C4-2B (cell line): ENCODE results near the gene KCNQ1.

Experiments
- H3K27ac ChIP-seq: fragments of 450-650 bp; 2 replicates; pipeline ENCODE4 v1.5.1; 2017
- CTCF ChIP-seq: fragments of 450-650 bp; conservative IDR thresholded peaks from 2 replicates; pipeline ENCODE4 v1.5.1; 2017; ENCODE audit warnings: mild to moderate bottlenecking
- ZFX ChIP-seq: fragments of 450-650 bp; IDR thresholded peaks from 2 replicates; pipeline ENCODE4 v1.6.1; 2017

KCNQ1 gene

DNA sequence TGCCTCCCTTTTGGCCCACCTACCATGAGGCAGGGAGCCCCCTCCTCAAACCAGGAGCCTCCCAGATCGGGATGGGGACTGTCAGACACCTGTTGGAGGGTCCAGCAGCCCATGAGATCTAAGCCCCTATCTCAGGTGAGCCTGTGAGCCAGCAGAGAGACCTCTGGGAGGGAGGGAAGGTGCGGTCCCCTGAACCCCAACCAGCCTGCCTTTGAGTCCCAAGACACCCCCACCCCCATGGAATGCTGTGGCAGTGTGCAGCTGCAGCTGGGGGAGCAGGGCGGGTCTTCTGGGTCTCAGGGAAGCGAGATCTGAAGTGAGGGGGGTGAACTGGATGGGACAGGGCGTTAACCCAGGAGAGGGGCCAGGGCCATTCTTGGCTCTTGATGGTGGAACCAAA lies 442.1 kb downstream of the KCNQ1 start:
- TF ChIP-seq CTCF (no peak), ZFX (no peak)
- no peak overlapping the region for H3K27ac ChIP-seq

DNA sequence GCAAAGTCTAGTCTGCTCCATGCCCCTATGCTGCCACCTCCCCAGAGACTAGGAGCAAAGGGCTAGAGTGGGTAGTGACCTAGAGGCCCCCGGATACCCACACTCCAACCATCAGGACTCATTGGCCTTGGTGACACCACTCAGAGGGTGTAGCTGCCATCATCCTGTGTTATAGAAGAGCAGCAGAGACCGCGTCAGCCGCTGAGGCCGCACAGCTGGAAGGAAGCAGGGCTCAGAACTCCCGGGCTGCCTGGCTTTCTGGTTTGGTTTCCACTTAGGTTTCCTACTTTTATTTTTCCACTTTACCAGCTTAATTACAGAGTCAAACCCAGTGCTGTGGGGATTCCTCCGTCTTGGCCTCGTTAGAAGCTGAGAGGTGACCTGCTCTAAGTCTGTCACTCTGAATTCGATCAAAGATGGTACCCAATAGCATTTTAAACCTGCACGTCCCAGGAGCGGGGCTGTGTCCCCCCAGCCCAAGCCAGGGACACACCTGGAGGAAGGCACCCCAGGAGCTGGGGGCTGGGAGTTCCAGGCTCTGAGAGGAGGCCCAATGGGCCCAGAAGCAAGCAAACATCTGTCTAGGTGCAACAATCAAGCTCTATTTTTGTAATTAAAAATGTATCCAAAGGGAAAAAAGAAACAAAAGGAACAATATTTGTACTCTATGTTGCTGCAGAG lies 442.8 kb downstream of the KCNQ1 start:
- TF ChIP-seq ZFX = no peak
- TF ChIP-seq CTCF = no peak
- H3K27ac ChIP-seq = no peak overlapping the region

DNA sequence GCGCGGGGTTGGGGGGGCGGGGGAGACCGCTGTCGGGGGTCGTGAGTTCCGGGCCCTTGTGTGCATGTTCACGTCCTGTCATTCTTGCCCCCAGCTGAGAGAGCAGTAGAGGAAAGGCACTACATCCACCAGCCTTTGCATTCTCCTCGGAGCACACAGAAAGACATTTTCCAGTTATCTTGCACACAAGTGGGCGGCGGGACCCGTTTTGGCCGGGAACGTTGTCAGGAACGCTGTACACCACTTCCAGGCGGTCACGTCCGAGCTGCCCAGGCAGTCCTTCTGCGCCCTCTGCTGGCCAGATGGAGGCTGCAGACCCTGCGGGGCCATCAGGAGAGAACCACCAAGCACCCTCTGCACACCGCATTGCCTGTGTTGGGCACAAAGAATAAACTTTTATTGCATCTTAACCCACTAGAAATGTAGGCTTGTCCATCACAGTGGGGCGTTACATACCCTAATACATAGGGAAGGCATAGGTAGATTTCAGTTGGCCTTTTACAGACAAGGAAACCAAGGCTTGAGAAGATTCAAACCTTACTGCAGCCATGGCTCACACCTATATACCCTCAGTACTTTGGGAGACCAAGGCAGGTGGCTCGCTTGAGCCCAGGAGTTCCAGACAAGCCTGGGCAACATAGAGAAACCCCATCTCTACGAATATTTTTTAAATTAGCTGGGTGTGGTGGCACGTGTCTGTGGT lies 443.6 kb downstream of the KCNQ1 start:
- peak; percentile 98 for TF ChIP-seq CTCF
- TF ChIP-seq ZFX = no peak
- H3K27ac ChIP-seq = no peak overlapping the region

DNA sequence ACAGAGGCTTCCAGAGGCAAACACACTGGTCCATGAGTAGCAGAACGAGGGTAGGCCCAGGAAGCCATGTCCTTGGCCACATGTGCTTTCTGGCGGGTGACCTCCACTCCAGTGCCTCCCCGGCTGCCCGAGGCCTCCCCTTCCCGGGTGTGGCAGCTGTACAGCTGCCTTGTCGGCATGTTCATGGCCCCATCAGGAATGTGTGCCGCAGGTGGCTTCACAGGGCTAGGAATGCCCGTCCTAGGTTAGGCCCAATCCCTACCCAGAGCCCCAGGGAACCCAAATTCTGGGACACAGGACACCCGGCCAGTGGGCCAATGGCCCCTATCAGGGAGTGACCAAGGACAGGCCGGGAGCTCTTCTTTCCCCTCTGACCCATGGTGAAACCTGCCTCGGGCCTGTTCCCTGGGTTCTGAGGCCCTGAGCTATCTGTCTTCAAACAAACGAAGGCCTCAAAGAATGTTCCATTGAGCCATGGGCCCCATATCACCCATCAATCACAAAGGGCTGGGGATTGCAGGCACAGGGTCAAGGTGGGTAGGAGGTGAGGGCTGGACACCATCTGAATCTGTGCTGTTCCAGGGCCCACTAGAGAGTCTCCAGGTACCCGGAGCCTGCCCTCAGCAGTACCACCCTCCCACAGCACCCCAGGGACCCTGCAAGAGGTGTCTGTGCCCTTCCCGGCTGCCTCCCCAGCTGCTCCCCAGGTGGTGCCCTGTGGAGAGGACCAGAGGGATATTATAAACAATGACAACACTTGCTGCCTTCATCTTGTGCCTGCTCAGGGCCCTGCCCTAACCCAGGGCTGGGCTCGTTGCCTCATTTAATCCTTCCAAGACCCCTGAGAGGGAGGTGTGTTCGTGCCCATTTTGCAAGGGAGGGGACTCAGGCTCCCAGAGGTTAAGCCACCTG lies 444.8 kb downstream of the KCNQ1 start:
- TF ChIP-seq CTCF (no peak), ZFX (no peak; the same call in 1 of the 2 replicates)
- H3K27ac ChIP-seq = peak overlapping the region; percentile 87

DNA sequence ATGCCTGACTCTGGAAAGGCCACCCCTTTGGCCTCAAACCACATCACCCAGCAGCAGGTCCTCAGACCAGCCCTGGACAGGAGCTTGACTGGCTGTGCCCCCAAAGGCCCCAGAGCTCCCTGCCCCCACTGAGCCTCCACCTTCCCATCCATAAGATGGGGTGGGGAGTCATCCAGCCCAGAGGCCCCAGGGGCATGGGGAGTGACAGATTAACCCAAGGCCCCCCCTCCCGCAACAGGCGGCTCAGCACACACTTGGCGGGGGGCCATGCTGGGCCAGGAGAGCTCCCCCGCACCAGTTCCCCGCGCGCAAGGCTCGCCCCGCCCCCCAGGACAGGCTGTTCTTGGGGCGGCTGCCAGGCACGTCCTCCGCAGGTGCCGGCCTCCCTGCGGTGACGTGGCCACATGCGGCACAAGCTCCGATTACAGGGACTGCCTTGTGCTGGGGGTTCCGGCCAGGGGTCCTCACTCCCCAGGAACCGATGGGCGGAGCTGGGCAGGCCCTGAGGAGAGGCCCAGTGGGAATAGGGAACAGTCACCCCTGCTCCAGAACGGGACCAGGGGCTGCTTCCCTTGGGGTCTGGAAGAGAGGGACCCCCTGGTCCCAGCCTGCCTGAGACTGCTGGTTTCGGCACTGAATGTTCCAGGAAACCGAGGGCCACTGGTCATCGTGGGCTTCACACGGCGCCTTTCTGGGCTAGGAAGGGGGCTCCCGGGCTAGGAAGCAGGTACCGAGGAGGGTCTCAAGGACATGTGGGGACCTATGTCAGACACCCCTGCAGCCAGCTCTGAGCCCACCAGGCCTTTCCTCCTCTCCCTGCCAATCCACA lies 445.9 kb downstream of the KCNQ1 start:
- peak overlapping the region; percentile 87 for H3K27ac ChIP-seq
- TF ChIP-seq CTCF = no peak
- no peak for TF ChIP-seq ZFX

- no peak for TF ChIP-seq ZFX
- no peak for TF ChIP-seq CTCF
- H3K27ac ChIP-seq = peak overlapping the region; percentile 87
Measured at GRCh38 chr11:2891326-2892214, 446.8 kb downstream of the KCNQ1 start.
